ENCODE data around the gene ADCY3.
"Not testable (repeated sequence)": the region's sequence is repeated elsewhere in the genome, so short reads cannot be mapped to it uniquely, and the experiment has no call there.

Gene ADCY3

DNA sequence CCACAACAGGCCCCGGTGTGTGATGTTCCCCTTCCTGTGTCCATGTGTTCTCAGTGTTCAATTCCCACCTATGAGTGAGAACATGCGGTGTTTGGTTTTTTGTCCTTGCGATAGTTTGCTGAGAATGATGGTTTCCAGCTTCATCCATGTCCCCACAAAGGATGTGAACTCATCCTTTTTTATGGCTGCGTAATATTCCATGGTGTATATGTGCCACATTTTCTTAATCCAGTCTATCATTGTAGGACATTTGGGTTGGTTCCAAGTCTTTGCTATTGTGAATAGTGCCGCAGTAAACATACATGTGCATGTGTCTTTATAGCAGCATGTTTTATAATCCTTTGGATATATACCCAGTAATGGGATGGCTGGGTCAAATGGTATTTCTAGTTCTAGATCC is 119.5 kb downstream of the ADCY3 start:
- DNase-seq: not testable (repeated sequence)

DNA sequence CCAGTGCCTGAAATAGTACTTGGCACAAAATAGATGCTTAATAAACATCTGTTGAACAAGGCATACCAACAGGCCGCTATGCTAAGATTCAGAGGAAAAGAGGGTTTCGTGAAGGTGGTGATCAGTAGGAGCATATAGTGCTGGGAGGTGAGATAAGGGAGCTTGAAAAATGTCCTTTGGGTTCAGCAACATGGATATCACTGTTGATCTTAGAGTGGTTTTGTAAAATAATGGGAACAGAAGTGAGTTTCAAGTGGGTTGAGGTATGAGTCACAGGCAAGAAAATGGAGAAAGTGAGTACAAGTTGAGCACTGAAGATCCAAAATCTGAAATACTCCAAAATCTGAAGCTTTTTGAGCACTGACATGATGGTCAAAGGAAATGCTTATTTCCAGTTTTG is 122.4 kb downstream of the ADCY3 start:
- no peak for DNase-seq

DNA sequence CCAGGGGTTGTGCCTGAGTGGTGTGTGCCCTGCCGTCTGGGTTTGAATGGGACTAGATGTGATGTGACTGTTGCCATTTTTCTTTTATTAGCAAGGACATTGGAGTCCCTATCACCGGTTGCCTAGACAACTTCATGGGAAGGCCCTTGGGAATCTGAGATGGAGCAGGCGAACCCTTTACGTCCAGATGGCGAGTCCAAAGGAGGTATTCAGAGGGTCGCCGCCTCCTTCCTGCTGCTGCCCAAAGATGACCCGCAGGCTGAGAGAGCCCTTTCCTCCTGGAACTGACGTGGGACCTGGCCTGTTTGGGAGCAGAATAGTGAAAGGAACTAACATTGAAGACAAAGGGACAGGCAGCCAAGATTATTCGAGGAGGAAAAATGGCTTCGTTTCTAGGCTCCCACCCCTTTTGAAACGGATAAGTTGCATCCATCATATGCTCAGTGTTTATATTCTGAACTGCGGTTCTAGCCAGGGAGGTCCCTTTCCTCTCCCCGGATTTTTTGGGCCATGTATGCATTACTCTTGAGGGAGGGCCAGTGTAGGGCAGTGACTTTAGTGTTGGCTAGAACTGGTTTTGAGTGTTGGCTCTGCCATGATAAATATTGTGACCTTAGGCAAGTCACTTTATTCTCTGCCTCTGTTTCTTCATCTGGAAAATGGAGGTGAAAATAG is 126.1 kb downstream of the ADCY3 start:
- peak; percentile 7 for DNase-seq

DNA sequence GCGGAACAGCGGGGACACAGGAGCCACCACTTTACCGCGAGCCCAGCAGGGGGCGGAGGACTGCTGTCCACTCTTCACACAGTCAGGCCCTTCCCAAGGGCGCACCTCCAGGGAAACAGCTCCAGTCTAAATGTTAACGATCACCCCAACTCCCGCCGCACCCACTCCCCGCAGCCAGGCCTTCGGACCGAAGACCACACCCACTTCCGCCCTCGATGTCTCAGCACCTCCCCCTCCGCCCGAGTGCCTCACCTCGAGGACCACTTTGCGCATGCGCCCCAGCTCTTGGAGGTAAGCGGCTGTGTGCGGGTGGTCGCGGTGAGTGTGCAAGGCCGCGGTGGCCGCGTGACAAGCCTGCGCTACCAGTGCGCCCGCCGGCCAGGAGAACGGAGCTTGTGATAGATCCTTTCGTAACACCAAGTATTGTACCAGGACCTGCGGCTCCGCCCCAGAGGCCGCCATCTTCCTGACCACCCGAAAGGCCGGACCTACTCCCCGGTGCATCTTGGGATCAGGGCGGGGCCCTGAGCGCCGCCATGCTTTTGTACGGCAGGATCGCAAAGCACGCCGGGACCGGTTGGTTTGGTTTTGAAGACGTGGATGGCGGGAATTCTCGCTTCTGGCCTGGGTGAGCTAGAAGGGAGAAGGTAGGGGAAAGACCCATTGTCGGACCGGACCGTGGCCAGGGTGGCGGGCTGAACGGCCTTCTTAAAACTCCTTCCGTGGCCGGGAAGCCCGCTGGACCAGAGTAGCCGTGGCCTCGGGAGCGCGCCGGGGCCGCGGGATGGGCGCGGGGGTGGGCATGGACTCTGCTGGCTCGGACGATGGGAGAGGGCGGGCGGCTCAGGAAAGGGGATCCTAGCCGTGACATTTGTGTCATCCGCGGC is 126.9 kb downstream of the ADCY3 start, which contains the start of the genes CENPO and PTRHD1:
TSS of gene CENPO (plus strand) at position 552 of the 887 bp plus-strand sequence. CDS start 495 bp downstream, outside the sequence.
TSS of gene PTRHD1 (minus strand) at position 518 of the 887 bp plus-strand sequence. CDS start at position 504, 14 bp downstream.
- peak; percentile 96 for DNase-seq

DNA sequence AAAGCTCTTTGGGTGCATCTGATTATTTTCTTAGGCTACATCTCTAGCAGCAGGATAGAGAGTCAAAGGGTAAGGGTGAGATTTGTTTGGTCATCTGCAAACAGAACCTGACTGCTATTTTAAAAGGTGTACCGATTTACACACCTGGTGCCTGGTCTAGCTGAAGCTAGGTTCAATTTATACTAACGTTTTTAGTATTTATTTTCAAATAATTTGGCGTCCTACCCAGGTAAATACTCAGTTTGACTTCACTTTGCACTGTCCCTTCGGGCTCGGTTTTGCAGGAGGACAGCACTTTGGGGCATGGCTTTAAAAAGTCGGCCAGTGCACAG is 127.5 kb downstream of the ADCY3 start:
- DNase-seq: no peak

GRCh38 chr2:24791452-24791851 is 128.6 kb downstream of the ADCY3 start:
- DNase-seq: no peak

- DNase-seq: no peak
Measured at GRCh38 chr2:24788816-24789215, 131.2 kb downstream of the ADCY3 start.

- DNase-seq: no peak
Measured at GRCh38 chr2:24787532-24787931, 132.5 kb downstream of the ADCY3 start.

DNA sequence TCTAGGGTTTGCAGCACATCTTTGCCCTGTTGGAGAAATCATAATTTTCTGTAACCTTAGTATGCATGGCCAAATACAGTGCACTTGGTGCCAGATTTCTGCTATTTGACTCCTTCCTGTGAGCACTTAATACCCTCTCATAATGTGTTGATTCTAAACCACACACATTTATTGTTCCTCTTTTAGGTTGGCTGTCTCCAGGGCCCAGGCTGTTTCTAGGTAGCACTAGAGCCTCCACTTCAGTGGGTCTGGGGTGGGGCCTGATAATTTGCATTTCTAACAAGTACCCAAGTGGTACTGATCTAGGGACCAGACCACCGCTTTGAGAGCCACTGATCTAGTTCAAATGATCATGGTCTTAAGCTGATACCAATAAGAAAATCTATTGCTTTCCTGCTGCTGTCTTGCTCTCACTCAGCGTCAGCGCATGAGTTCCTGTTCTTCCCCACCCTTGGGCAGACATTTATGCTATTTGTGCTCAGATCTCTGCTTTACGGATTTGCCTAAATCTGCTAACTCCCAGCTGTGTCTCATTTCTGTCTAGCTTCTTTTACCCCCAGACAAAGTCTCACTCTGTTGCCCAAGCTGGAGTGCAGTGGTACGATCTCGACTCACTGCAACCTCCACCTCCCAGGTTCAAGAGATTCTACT is 134.2 kb downstream of the ADCY3 start:
- DNase-seq: no peak

GRCh38 chr2:24783641-24784040 is 136.4 kb downstream of the ADCY3 start:
- DNase-seq: no peak

DNA sequence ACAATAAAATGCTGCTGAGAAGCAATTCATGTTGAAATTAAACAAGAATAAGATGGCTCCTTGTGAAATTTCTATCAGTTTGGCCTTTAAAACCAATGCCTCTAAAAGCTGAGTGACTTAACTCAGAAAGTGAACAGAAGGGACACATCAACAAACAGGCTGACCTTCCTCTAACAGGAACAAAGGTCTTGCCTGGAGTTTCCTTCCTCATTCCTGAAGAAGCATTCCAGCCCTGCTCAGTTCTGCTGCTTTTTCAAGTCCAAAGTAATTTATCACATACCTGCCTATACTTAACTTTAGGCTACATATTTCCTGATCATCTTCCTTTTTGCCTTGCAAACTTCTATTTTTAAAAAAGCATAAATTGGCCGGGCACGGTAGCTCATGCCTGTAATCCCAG is 140.9 kb downstream of the ADCY3 start:
- DNase-seq: no peak

GRCh38 chr2:24774373-24774772 is 145.7 kb downstream of the ADCY3 start:
- no peak for DNase-seq

GRCh38 chr2:24771764-24772586 is 148.1 kb downstream of the ADCY3 start:
- no peak for DNase-seq

- DNase-seq: no peak
Measured at GRCh38 chr2:24771061-24771460, 149.0 kb downstream of the ADCY3 start.
